ENCODE data around the gene LSM14B.

DNA sequence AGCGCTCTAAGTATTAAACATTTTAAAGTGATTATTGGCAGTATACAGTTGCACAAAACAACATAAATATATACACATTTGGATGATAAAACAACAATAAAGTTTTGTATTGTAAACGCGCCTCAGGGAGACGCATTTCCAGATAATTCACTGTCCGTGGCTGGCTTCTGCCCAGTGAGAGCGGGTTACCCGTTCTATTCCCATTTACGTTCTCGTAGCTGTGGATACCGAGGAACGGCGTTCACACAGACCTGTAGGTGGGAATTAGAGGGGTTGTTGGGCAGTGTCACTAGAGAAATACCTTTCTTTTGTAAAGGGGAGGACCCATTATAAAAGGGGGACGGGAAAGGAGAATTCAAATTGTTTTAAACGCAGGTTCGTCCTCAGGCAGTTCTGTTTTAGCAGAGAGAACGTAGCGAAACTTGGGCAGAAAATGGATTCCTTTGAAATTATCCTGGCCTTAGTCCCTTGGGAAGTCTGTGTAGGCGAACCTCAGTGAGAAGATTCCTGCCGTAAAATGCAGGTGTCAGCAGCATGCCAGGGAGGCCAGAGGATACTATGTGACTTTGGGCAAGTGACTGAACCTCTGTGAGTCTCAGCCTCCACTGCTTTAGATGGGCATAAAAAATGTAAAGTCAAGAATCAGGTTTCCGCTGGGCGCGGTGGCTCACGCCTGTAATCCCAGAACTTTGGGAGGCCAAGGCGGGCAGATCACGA is 61.3 kb downstream of the LSM14B start:
- TF ChIP-seq, protein P1, sequence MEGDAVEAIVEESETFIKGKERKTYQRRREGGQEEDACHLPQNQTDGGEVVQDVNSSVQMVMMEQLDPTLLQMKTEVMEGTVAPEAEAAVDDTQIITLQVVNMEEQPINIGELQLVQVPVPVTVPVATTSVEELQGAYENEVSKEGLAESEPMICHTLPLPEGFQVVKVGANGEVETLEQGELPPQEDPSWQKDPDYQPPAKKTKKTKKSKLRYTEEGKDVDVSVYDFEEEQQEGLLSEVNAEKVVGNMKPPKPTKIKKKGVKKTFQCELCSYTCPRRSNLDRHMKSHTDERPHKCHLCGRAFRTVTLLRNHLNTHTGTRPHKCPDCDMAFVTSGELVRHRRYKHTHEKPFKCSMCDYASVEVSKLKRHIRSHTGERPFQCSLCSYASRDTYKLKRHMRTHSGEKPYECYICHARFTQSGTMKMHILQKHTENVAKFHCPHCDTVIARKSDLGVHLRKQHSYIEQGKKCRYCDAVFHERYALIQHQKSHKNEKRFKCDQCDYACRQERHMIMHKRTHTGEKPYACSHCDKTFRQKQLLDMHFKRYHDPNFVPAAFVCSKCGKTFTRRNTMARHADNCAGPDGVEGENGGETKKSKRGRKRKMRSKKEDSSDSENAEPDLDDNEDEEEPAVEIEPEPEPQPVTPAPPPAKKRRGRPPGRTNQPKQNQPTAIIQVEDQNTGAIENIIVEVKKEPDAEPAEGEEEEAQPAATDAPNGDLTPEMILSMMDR (conservative IDR thresholded peaks at IDR 0.05; ENCODE audit: low read depth, low read length), result no peak
- no peak for TF ChIP-seq EZH2 (IDR thresholded peaks at IDR 0.05; ENCODE audit: low read length, unreplicated experiment)
